HepG2 (cell line): ENCODE measurements around the gene IVD. TPM values are rescaled to one million over a fixed set of nuclear protein-coding genes. Genes with fewer than 3 reads are reported as not detected.

Source experiments
- BRD4 ChIP-seq: sonication (generic); formaldehyde crosslinking; IDR thresholded peaks from 2 replicates; pipeline ENCODE4 v1.4.0; 2020; ENCODE audit warnings: missing genetic modification reagents
- CCDC6 ChIP-seq: sonication (generic); formaldehyde crosslinking; IDR thresholded peaks from 2 replicates; pipeline ENCODE4 v1.8.1; 2022; ENCODE audit warnings: mild to moderate bottlenecking, missing genetic modification reagents, moderate library complexity
- FOSL1 ChIP-seq: sonication (generic); formaldehyde crosslinking; IDR thresholded peaks from 2 replicates; pipeline ENCODE4 v1.9.0; 2021; ENCODE audit warnings: missing genetic modification reagents, borderline replicate concordance
- FOXA1 ChIP-seq, 2 experiments: fragments of 450-650 bp in 1 of 2; sonication (generic) in 1 of 2; formaldehyde crosslinking in 1 of 2; IDR thresholded peaks; 2 replicates each; pipeline versions ENCODE4 v1.4.0 to v1.6.1; 2016 to 2020; ENCODE audit warnings: missing genetic modification reagents in 1 of 2
- HOXA7 ChIP-seq: sonication (generic); formaldehyde crosslinking; IDR thresholded peaks from 2 replicates; pipeline ENCODE4 v1.8.1; 2022; ENCODE audit warnings: mild to moderate bottlenecking, missing genetic modification reagents, moderate library complexity
- KDM5A ChIP-seq: fragments of 200-600 bp; sonication (generic); IDR thresholded peaks from 2 replicates; pipeline ENCODE4 v1.7.0; 2018; ENCODE audit warnings: antibody characterized with exemption, mild to moderate bottlenecking, low read length, borderline replicate concordance
- MEIS1 ChIP-seq: sonication (generic); formaldehyde crosslinking; IDR thresholded peaks from 2 replicates; pipeline ENCODE4 v1.9.0; 2021; ENCODE audit warnings: mild to moderate bottlenecking, missing genetic modification reagents, moderate library complexity, borderline replicate concordance
- MEIS2 ChIP-seq: sonication (generic); formaldehyde crosslinking; IDR thresholded peaks from 2 replicates; pipeline ENCODE4 v1.9.0; 2021; ENCODE audit warnings: mild to moderate bottlenecking, missing genetic modification reagents
- NCOA1 ChIP-seq: sonication (generic); formaldehyde crosslinking; IDR thresholded peaks from 2 replicates; pipeline ENCODE4 v1.9.0; 2021; ENCODE audit warnings: missing genetic modification reagents
- POLR2G ChIP-seq: fragments of 200-400 bp; formaldehyde crosslinking; IDR thresholded peaks from 2 replicates; pipeline ENCODE4 v1.6.1; 2018; ENCODE audit warnings: mild to moderate bottlenecking, low read depth, low read length, moderate library complexity
- RXRA ChIP-seq: sonication (generic); formaldehyde crosslinking; IDR thresholded peaks from 2 replicates; pipeline ENCODE4 v1.5.1; 2020; ENCODE audit warnings: missing genetic modification reagents
- SP1 ChIP-seq, 2 experiments: fragments of 450-650 bp in 1 of 2; sonication (generic) in 1 of 2; formaldehyde crosslinking in 1 of 2; IDR thresholded peaks; 2 replicates each; pipeline versions ENCODE4 v1.4.0 to v1.6.1; 2016 to 2020; ENCODE audit warnings: missing genetic modification reagents in 1 of 2
- TEAD2 ChIP-seq: sonication (generic); formaldehyde crosslinking; IDR thresholded peaks from 2 replicates; pipeline ENCODE4 v1.9.0; 2021; ENCODE audit warnings: missing genetic modification reagents
- TEAD3 ChIP-seq: optimal IDR thresholded peaks from 2 replicates; pipeline ENCODE3; 2016; ENCODE audit warnings: borderline replicate concordance
- XRCC5 ChIP-seq: fragments of 200-400 bp; formaldehyde crosslinking; optimal IDR thresholded peaks from 2 replicates; pipeline ENCODE3; 2017; ENCODE audit warnings: mild to moderate bottlenecking, low read length
- ZNF446 ChIP-seq: sonication (generic); formaldehyde crosslinking; IDR thresholded peaks from 2 replicates; pipeline ENCODE4 v1.5.0; 2020; ENCODE audit warnings: mild to moderate bottlenecking, missing genetic modification reagents
- ZNF7 ChIP-seq: IDR thresholded peaks from 2 replicates; pipeline ENCODE4 v1.6.1; 2016; ENCODE audit warnings: missing biosample characterization, missing genetic modification reagents
- ZNF746 ChIP-seq: sonication (generic); formaldehyde crosslinking; IDR thresholded peaks from 2 replicates; pipeline ENCODE4 v1.8.0; 2022; ENCODE audit warnings: mild to moderate bottlenecking, missing genetic modification reagents
- ZNF768 ChIP-seq: sonication (generic); formaldehyde crosslinking; IDR thresholded peaks from 2 replicates; pipeline ENCODE4 v1.4.0; 2020; ENCODE audit warnings: missing genetic modification reagents
- ZNF781 ChIP-seq: sonication (generic); formaldehyde crosslinking; IDR thresholded peaks from 2 replicates; pipeline ENCODE4 v1.5.1; 2020; ENCODE audit warnings: borderline replicate concordance, mild to moderate bottlenecking, missing genetic modification reagents; ENCODE audit errors: not compliant biosample characterization
- polyA plus RNA-seq, 8 experiments: library from polyadenylated mRNA; depleted of rRNA in 3 of 8; stranded (reverse) in 7 of 8; unstranded in 1 of 8; fragments of >200 nt; fragmentation: Illumina TruSeq in 4 of 8; extraction: Trizol in 4 of 8; gene quantifications; 2 replicates each; pipeline versions ENCODE4 v1.2.1 to v1.2.3, GENCODE V29; 2011 to 2016; ENCODE audit warnings: low read depth in 4 of 8, missing spikeins in 1 of 8, mixed read lengths in 1 of 8; ENCODE audit not compliant: insufficient read depth in 1 of 8
- total RNA-seq, 5 experiments: library from RNA; depleted of rRNA; stranded (reverse); fragments of >200 nt; fragmentation: Illumina TruSeq; extraction: Trizol; gene quantifications; 2 replicates each; pipeline ENCODE4 v1.2.3, GENCODE V29; 2016; ENCODE audit warnings: low read depth in 1 of 5
- TF ChIP-seq, protein P1 (sequence below): sonication (generic); formaldehyde crosslinking; conservative IDR thresholded peaks from 2 replicates; pipeline ENCODE4 v1.8.0; 2022; ENCODE audit warnings: missing genetic modification reagents
- TF ChIP-seq, protein P2 (sequence below): IDR thresholded peaks from 2 replicates; pipeline ENCODE4 v1.6.1; 2018; ENCODE audit warnings: missing genetic modification reagents
- TF ChIP-seq, protein P3 (sequence below): sonication (generic); IDR thresholded peaks from 2 replicates; pipeline ENCODE4 v1.6.1; 2016; ENCODE audit warnings: low read depth, borderline replicate concordance
- TF ChIP-seq, protein P4 (sequence below): sonication (generic); formaldehyde crosslinking; IDR thresholded peaks from 2 replicates; pipeline ENCODE4 v1.4.0; 2020; ENCODE audit warnings: missing genetic modification reagents

The IVD gene
- total and polyA plus RNA-seq, 2 of the 13 experiments (the other 11 are each of a cell fraction or from before 2014, with no cell fraction given): 48.0 to 53.9 TPM

DNA sequence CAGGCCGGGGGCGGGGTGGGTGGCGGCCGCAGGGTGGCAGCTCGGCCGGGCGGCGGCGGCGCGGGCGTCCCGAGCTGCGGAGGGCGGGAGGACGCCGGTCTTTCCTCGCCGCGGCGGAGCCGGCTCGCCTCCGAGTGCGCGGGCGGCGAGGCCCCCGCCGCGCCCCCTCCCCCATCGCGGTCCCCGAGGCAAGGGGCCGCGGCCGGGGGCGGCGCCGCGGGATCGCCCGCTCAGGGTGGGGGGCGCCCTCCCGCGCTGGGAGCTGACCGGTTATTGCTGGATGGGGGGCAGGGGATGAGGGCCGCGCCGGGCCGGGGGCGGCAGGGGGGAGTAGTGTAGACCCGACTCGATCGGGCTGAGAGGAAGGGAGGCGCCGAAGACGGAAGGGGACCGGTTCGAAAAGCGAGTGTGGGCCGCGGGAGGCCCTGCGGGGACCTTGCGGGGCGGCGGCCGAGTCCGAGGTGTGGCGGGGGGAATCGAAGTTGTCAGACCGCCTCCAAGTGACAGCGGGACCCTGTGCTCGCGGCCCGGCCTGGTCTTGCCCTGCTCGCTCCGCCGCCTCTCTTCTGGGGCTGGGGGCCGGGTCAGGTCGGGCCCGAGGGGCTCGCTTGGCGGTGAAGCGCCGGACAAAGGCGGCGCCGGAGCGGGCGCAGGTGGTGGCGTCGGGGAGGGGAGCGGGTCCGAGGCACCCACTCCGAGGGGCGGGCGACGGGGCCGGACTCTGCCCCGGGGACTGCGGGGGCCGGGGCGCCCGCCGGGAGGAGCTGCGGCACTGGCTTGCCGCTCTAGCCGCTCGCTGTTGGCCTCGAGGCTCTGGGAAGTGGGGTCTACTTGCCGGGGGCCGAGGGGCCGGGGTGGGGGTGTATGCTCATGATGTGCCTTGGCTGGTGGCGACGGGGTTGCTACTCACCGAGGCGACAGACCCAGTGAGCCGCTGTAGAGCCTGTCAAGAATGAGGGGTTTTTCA lies 36.3 kb downstream of the IVD start (continued):
- TF ChIP-seq ZNF7 (CRISPR knock-in tag) (no peak), FOXA1 (IDR thresholded peaks at IDR 0.05) (no peak), FOXA1 (CRISPR knock-in tag; IDR thresholded peaks at IDR 0.05) (no peak), MEIS2 (CRISPR knock-in tag) (peak; percentile 26; the same call in 1 of the 2 replicates), HOXA7 (CRISPR knock-in tag) (no peak), BRD4 (CRISPR knock-in tag) (no peak), FOSL1 (CRISPR knock-in tag) (no peak), CCDC6 (CRISPR knock-in tag) (no peak), RXRA (no peak), POLR2G (no peak), ZNF746 (CRISPR knock-in tag) (no peak), KDM5A (no peak), TEAD3 (CRISPR knock-in tag) (no peak), ZNF768 (CRISPR knock-in tag) (peak; percentile 60; the same call in 1 of the 2 replicates), XRCC5 (peak; percentile 40), TEAD2 (CRISPR knock-in tag) (0 out of 2 replicates have a peak, but pooled peaks have one; percentile 35), ZNF446 (CRISPR knock-in tag) (0 out of 2 replicates have a peak, but pooled peaks have one; percentile 40), ZNF781 (CRISPR knock-in tag) (no peak), NCOA1 (no peak), SP1 (IDR thresholded peaks at IDR 0.05) (no peak), SP1 (CRISPR knock-in tag; IDR thresholded peaks at IDR 0.05) (no peak), MEIS1 (0 out of 2 replicates have a peak, but pooled peaks have one; percentile 37)
- TF ChIP-seq, protein P1, sequence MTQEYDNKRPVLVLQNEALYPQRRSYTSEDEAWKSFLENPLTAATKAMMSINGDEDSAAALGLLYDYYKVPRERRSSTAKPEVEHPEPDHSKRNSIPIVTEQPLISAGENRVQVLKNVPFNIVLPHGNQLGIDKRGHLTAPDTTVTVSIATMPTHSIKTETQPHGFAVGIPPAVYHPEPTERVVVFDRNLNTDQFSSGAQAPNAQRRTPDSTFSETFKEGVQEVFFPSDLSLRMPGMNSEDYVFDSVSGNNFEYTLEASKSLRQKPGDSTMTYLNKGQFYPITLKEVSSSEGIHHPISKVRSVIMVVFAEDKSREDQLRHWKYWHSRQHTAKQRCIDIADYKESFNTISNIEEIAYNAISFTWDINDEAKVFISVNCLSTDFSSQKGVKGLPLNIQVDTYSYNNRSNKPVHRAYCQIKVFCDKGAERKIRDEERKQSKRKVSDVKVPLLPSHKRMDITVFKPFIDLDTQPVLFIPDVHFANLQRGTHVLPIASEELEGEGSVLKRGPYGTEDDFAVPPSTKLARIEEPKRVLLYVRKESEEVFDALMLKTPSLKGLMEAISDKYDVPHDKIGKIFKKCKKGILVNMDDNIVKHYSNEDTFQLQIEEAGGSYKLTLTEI (CRISPR knock-in tag): no peak
- TF ChIP-seq, protein P2, sequence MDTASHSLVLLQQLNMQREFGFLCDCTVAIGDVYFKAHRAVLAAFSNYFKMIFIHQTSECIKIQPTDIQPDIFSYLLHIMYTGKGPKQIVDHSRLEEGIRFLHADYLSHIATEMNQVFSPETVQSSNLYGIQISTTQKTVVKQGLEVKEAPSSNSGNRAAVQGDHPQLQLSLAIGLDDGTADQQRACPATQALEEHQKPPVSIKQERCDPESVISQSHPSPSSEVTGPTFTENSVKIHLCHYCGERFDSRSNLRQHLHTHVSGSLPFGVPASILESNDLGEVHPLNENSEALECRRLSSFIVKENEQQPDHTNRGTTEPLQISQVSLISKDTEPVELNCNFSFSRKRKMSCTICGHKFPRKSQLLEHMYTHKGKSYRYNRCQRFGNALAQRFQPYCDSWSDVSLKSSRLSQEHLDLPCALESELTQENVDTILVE (CRISPR knock-in tag): 0 out of 2 replicates have a peak, but pooled peaks have one; percentile 40
- TF ChIP-seq, protein P3, sequence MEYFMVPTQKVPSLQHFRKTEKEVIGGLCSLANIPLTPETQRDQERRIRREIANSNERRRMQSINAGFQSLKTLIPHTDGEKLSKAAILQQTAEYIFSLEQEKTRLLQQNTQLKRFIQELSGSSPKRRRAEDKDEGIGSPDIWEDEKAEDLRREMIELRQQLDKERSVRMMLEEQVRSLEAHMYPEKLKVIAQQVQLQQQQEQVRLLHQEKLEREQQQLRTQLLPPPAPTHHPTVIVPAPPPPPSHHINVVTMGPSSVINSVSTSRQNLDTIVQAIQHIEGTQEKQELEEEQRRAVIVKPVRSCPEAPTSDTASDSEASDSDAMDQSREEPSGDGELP: peak; percentile 13; the same call in 1 of the 2 replicates
- TF ChIP-seq, protein P4, sequence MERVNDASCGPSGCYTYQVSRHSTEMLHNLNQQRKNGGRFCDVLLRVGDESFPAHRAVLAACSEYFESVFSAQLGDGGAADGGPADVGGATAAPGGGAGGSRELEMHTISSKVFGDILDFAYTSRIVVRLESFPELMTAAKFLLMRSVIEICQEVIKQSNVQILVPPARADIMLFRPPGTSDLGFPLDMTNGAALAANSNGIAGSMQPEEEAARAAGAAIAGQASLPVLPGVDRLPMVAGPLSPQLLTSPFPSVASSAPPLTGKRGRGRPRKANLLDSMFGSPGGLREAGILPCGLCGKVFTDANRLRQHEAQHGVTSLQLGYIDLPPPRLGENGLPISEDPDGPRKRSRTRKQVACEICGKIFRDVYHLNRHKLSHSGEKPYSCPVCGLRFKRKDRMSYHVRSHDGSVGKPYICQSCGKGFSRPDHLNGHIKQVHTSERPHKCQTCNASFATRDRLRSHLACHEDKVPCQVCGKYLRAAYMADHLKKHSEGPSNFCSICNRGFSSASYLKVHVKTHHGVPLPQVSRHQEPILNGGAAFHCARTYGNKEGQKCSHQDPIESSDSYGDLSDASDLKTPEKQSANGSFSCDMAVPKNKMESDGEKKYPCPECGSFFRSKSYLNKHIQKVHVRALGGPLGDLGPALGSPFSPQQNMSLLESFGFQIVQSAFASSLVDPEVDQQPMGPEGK (CRISPR knock-in tag): peak; percentile 72; the same call in 1 of the 2 replicates
